ENCODE measurements around the gene GCNT2. TPM values are rescaled to one million over a fixed set of nuclear protein-coding genes. Genes with fewer than 3 reads are reported as not detected.

Gene GCNT2
- total and polyA plus RNA-seq, 2 donors (not counting 1 experiment from before 2014, with no cell fraction given): 1.3 to 2.1 TPM

DNA sequence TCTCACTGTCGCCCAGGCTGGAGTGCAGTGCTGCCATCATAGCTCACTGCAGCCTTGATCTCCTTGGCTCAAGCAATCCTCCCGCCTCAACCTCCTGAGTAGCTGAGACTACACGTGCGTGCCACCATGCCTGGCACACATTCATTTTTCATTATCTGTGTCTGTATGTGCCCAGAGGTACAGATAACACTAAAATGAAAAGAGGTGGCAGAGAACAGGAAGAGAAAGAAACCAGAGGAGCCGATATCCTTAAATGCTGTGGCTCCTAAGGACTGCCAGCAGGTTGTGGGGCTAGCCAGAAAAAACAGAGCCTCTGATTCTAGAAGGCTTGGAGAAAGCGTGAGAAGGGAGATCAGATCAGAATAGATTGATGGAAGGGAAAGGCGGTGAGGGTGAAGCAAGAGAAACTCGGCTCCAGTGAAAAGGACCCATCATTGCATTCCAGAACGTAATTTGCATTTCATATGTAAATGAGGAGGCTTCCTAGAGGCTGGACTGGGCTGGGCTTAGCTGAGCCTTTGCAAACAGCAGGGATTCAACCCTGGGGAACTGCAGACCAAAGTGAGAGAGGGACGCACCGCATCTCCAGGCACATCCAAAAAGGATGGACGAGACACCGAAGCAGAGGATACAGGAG, 64.2 kb downstream of the GCNT2 start:
- no peaks in the 10 kb centered on the region for H3K4me1 ChIP-seq (ENCODE audit: control insufficient read depth, extremely low read depth, insufficient read depth, low read length)
- H3K4me3 ChIP-seq (replicated peaks in 1 of 4; ENCODE audit: control extremely low read depth in 1 of 4, insufficient read depth in 1 of 4, low read depth in 3 of 4, low read length in 4 of 4): peak overlapping the region in 1 of 4 experiments; percentile 32
- no peaks in the 10 kb centered on the region for H3K27me3 ChIP-seq (ENCODE audit: control insufficient read depth, insufficient read depth, low read length)
- DNase-seq (ENCODE audit: low read depth in 2 of 2): peak; percentile 20 to 48
- H3K79me2 ChIP-seq (ENCODE audit: control insufficient read depth, insufficient read depth, low read length): no peaks in the 10 kb centered on the region
- no peaks in the 10 kb centered on the region for H4K20me1 ChIP-seq (ENCODE audit: control insufficient read depth, extremely low read depth, insufficient read depth, low read length)
- no peak overlapping the region for H2AFZ ChIP-seq (ENCODE audit: low read length)
- H3K27ac ChIP-seq (ENCODE audit: insufficient read depth, low read length): no peak overlapping the region
- TF ChIP-seq, protein P1, sequence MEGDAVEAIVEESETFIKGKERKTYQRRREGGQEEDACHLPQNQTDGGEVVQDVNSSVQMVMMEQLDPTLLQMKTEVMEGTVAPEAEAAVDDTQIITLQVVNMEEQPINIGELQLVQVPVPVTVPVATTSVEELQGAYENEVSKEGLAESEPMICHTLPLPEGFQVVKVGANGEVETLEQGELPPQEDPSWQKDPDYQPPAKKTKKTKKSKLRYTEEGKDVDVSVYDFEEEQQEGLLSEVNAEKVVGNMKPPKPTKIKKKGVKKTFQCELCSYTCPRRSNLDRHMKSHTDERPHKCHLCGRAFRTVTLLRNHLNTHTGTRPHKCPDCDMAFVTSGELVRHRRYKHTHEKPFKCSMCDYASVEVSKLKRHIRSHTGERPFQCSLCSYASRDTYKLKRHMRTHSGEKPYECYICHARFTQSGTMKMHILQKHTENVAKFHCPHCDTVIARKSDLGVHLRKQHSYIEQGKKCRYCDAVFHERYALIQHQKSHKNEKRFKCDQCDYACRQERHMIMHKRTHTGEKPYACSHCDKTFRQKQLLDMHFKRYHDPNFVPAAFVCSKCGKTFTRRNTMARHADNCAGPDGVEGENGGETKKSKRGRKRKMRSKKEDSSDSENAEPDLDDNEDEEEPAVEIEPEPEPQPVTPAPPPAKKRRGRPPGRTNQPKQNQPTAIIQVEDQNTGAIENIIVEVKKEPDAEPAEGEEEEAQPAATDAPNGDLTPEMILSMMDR (conservative IDR thresholded peaks at IDR 0.05 in 1 of 2, IDR thresholded peaks at IDR 0.05 in 1 of 2; ENCODE audit: low read depth in 1 of 2, low read length in 2 of 2): no peak
- no peak for TF ChIP-seq EZH2 (IDR thresholded peaks at IDR 0.05; ENCODE audit: low read length, missing control alignments)
- no peaks in the 10 kb centered on the region for H3K36me3 ChIP-seq (ENCODE audit: control insufficient read depth, insufficient read depth, low read length)
- no peak overlapping the region for H3K9ac ChIP-seq (ENCODE audit: insufficient read depth, low read length)
- H3K4me2 ChIP-seq (ENCODE audit: extremely low read depth, insufficient read depth, low read length): no peak overlapping the region
- H3K9me3 ChIP-seq (ENCODE audit: control insufficient read depth, insufficient read depth, low read depth, low read length): no peaks in the 10 kb centered on the region

DNA sequence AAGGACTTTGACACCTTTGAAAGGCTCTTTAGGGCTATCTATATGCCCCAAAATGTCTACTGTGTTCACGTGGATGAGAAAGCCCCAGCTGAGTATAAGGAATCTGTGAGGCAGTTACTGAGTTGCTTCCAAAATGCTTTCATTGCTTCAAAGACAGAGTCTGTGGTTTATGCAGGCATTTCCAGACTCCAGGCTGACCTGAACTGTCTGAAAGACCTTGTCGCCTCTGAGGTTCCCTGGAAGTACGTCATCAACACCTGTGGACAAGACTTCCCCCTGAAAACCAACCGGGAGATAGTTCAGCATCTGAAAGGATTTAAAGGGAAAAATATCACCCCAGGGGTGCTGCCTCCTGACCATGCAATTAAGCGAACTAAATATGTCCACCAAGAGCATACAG, 65.2 kb downstream of the GCNT2 start:
- H3K4me2 ChIP-seq (ENCODE audit: extremely low read depth, insufficient read depth, low read length): no peak overlapping the region
- no peaks in the 10 kb centered on the region for H3K27me3 ChIP-seq (ENCODE audit: control insufficient read depth, insufficient read depth, low read length)
- peak in 1 of 2 donors; percentile 48 for DNase-seq (ENCODE audit: low read depth in 2 of 2)
- no peak overlapping the region for H3K4me3 ChIP-seq (replicated peaks in 1 of 4; ENCODE audit: control extremely low read depth in 1 of 4, insufficient read depth in 1 of 4, low read depth in 3 of 4, low read length in 4 of 4)
- no peaks in the 10 kb centered on the region for H4K20me1 ChIP-seq (ENCODE audit: control insufficient read depth, extremely low read depth, insufficient read depth, low read length)
- TF ChIP-seq EZH2 (IDR thresholded peaks at IDR 0.05; ENCODE audit: low read length, missing control alignments): no peak
- TF ChIP-seq, protein P1 (conservative IDR thresholded peaks at IDR 0.05 in 1 of 2, IDR thresholded peaks at IDR 0.05 in 1 of 2; ENCODE audit: low read depth in 1 of 2, low read length in 2 of 2): no peak
- H3K27ac ChIP-seq (ENCODE audit: insufficient read depth, low read length): no peak overlapping the region
- H3K4me1 ChIP-seq (ENCODE audit: control insufficient read depth, extremely low read depth, insufficient read depth, low read length): no peaks in the 10 kb centered on the region
- H2AFZ ChIP-seq (ENCODE audit: low read length): no peak overlapping the region
- H3K79me2 ChIP-seq (ENCODE audit: control insufficient read depth, insufficient read depth, low read length): no peaks in the 10 kb centered on the region
- no peak overlapping the region for H3K9ac ChIP-seq (ENCODE audit: insufficient read depth, low read length)
- no peaks in the 10 kb centered on the region for H3K36me3 ChIP-seq (ENCODE audit: control insufficient read depth, insufficient read depth, low read length)
- H3K9me3 ChIP-seq (ENCODE audit: control insufficient read depth, insufficient read depth, low read depth, low read length): no peaks in the 10 kb centered on the region

DNA sequence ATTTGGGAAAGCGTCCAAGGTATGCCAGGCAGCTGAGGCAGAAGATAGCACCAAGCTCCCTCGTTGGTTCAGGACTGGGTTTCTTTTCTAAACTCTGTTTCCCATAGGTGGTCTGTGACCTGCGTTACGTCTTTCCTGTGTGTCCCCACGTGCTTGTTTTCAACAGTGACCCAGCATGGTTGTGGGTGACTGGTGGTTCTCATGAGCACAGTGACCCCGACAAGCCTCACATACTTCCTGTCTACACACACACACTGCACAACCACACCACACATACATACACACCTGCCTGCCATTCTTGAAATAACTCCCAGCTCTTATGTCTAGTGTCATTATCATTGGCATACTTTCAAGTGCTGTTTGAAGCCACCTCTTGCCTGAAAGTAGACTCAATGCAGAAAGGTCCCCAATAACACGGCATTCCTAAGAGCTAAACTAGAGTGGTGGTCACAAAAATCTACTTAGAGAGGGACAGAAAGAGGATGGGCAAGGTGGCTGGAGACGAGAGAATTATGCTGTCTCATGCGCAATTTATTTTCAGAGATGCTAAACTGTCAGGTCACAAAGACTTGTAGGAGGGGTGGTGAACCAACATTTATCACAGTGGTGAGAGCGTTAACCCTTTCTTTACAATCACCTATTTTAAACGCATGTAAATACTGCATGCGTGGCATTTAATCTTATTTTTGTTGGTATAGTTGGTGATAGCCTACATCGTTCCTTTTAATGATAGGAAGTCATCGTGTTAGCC, 66.7 kb downstream of the GCNT2 start:
- no peaks in the 10 kb centered on the region for H3K36me3 ChIP-seq (ENCODE audit: control insufficient read depth, insufficient read depth, low read length)
- H3K27me3 ChIP-seq (ENCODE audit: control insufficient read depth, insufficient read depth, low read length): no peaks in the 10 kb centered on the region
- peak in 1 of 2 donors; percentile 9 for DNase-seq (ENCODE audit: low read depth in 2 of 2)
- H3K79me2 ChIP-seq (ENCODE audit: control insufficient read depth, insufficient read depth, low read length): no peaks in the 10 kb centered on the region
- no peaks in the 10 kb centered on the region for H4K20me1 ChIP-seq (ENCODE audit: control insufficient read depth, extremely low read depth, insufficient read depth, low read length)
- no peaks in the 10 kb centered on the region for H3K9me3 ChIP-seq (ENCODE audit: control insufficient read depth, insufficient read depth, low read depth, low read length)
- no peak overlapping the region for H3K9ac ChIP-seq (ENCODE audit: insufficient read depth, low read length)
- no peak overlapping the region for H2AFZ ChIP-seq (ENCODE audit: low read length)
- no peak for TF ChIP-seq EZH2 (IDR thresholded peaks at IDR 0.05; ENCODE audit: low read length, missing control alignments)
- TF ChIP-seq, protein P1 (conservative IDR thresholded peaks at IDR 0.05 in 1 of 2, IDR thresholded peaks at IDR 0.05 in 1 of 2; ENCODE audit: low read depth in 1 of 2, low read length in 2 of 2): no peak
- H3K4me1 ChIP-seq (ENCODE audit: control insufficient read depth, extremely low read depth, insufficient read depth, low read length): no peaks in the 10 kb centered on the region
- no peak overlapping the region for H3K27ac ChIP-seq (ENCODE audit: insufficient read depth, low read length)
- H3K4me3 ChIP-seq (replicated peaks in 1 of 4; ENCODE audit: control extremely low read depth in 1 of 4, insufficient read depth in 1 of 4, low read depth in 3 of 4, low read length in 4 of 4): no peak overlapping the region
- no peak overlapping the region for H3K4me2 ChIP-seq (ENCODE audit: extremely low read depth, insufficient read depth, low read length)

Data from fibroblast of lung (primary cell).